Fibroblast of upper back skin (primary cell): ENCODE measurements around the gene LGR4.
A peak's percentile ranks its signal among the peaks of the same experiment; 100 is the strongest.

Experiments
- DNase-seq: peaks from one replicate; pipeline ENCODE4 v3.0.0-alpha.2; 2013

The LGR4 gene

GRCh38 chr11:27373392-27373791 lies 99.2 kb downstream of the LGR4 start:
- no peak for DNase-seq

DNA sequence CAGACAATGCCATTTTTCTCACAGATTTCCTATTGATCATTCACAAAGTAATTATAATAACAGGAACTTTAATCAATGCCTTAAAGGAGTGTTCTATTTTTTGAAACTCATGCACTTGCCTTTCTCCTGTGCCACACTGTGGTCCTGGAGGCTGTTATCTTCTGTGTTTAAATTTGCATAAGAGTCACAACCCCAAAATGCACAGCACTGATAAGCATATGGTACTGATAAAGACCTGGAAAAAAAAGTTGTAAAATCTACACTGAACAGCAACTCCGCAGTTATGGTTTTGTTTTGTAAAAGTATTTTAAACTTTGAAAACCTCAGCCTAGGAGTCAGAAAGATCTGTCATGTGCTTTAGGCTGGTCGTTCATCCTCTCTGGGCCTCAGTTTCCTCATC lies 100.4 kb downstream of the LGR4 start:
- no peak for DNase-seq

GRCh38 chr11:27371489-27371888 lies 101.1 kb downstream of the LGR4 start:
- DNase-seq = no peak

DNA sequence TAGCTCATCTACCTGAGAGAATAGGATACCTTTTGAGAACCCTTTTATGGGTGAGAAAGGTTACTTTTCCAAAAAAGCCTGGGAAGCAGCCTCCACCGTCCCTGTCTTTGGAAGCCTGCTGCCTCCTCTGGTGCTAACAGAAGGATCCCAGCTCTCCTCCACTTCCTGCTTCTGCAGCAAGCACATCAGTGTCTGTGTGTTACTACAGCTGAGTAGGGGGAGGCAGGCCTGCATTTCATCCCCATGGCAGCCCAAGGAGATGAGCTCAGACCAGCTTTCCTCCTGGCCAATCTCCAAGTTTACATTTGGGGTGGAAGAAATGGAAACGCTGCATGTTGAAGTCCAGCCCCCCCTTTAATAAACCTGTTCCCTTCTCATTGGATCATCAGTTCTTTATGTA lies 102.2 kb downstream of the LGR4 start:
- DNase-seq = peak; percentile 43

- DNase-seq = no peak
Measured at GRCh38 chr11:27367881-27368280, 104.7 kb downstream of the LGR4 start.

DNA sequence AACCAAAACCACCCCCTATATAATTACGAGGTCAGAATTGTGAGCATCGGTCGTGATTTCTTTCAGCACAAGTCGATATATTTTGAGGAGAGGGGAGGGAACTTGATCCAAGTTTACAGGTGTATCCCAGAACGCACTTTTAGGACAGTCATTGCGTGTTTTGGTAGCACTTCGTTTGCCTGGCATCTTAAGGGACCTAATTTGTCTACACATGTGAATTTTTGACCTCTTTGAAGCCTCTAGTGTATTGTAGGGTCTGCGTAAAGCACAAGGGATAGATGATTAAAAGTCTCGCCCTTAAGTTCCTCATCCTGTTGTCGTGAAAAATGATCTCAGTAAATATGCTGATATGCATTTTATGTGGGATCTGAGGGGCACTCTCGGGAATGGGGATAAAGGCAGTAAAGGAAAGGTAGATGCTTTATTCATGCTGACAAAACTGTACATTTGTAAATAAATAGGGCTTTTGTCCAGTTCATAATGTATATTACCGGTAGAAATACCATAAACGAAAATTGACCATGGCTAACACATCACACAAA lies 108.9 kb downstream of the LGR4 start:
- DNase-seq = no peak

DNA sequence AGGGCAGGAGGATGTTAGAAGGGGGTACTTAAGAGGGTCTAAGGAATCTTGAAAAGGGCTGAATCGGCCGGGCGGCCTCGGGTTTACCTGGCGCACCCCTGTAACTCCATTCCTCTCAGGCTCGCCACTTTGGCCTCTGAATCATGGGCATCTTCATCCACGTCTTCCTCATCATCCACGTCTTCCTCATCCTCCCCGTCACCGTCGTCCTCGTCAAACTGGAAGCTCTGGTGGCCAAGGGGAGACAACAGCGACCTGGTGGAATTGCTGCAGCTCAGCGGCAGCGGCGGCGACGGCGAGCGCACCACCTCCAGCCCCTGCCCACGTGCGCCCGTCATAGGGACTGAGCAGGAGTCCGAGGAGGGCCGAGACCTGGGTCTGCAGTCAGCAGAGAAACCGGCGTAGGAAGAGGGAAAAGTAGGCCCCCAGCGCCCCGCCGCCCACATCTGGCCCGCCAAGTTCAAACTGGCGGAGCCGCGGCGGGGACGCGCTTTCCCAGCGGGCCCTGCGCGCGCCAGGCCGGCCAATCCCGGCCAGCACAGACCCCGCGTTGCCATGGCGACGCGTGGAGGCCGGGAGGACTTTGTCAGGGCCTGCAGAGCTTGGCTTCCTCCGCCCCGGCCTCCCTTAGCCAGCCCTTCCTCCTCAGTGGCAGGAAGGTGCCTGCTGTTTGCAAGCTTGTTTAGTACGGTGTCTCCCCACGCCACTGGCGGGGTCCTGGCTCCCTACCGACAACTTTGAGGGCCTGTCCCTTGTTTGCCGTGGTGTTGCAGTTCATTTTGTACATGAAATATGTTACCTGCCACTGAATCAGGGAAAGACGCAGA lies 109.6 kb downstream of the LGR4 start, which contains the start of gene CCDC34:
Gene CCDC34 (minus strand): TSS at position 467 of the 827 bp plus-strand sequence. CDS start 21 bp downstream, at position 446.
- peak; percentile 94 for DNase-seq

DNA sequence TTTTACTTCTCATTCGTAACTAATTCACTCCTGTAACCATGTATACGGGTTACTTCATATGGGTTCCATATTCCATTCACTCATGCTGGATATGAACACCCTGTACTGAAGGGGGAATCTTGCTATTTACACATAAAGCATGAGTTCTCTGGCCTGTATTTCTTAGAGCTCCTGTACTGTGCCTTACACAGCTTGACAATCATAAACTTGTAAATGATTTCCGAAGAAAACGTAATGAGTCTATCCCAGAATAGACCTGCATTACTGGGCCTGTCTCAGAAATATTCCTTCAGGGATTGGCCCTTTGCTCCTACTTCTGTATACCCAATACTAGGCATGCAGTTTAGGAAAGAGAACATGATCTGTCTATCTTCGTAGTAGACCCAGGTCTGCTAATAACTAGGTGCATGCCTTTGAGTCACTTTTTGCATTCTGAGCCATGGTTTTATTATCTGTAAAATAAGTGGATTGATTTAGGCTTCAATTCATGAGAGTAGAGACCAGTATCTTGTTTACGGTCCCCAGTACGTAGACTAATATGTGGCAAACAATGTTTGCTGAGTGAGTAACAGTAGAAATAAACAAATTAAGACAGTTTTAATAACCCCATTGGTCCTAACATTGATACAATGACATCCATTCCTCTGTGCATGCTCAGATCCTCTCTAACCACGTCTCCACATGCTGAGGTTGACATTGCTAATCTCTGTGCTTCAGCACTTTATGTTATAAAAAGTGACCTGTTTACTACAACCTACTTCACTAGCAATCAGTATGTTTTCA lies 110.8 kb downstream of the LGR4 start:
- DNase-seq = no peak

- DNase-seq = no peak
Measured at GRCh38 chr11:27358296-27358695, 114.3 kb downstream of the LGR4 start.

- no peak for DNase-seq
Measured at GRCh38 chr11:27357250-27357649, 115.3 kb downstream of the LGR4 start.

DNA sequence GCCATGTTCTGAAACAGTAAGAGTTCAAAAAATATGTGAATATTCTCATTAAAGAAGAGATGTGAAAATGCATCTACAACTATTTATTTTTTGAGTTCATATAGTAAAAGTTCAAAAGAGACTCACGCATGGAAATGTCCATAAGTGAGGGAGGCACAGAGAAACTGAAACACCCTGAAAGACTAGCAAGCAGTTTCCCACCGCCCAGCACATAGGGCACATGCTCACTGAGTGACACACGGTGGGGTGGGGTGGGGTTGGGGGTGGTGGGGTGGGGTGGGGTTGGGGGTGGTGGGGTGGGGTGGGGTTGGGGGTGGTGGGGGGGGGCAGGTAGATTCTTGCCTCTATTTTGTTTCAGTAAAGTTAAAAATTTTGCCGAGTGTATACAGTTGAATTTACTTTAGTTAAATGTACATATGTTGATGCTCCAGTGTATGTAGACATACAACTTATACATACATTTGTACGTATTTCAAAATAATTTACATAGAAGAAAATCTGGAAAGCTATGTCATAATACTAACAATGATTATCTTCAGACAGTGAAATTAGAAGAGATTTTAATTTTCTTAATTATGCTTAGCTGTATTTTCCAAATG lies 115.9 kb downstream of the LGR4 start:
- DNase-seq = no peak

- no peak for DNase-seq
Measured at GRCh38 chr11:27355575-27356104, 117.0 kb downstream of the LGR4 start.

- no peak for DNase-seq
Measured at GRCh38 chr11:27354359-27354965, 118.1 kb downstream of the LGR4 start.

DNA sequence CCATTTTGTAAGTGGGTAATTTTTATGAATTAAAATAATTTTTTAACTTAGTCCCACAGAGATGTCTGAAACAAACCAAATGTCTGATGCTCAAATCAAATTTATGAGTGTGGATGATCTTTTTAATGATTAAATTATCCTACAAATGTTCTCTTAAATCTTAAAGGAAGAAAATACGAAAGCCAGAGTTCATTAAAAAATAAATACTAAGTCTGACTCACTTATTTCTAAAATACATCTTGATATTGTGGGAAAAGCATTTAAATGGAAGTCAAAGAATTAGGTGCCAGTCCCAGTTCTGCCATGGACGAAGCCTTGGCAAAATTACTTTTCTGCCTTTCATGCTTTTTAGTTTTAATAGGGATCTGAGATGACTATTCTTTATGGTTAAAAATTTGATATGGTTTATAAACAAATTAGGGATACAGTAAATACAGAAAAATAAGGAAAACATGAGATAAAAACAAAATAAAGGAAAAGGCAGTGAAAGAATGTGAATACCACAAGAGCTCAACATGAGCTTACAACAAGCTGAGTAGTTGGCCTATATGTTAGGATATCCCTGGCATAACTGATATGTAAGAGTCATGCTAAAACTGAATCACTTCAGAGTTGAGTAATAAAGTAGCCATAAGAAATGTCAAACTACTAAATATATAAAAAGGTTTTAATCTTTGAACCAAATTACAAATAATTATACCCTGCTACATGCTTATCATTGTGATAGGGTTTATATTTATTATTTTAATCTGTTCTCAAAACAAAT lies 118.8 kb downstream of the LGR4 start:
- DNase-seq = peak; percentile 57

GRCh38 chr11:27352781-27353180 lies 119.8 kb downstream of the LGR4 start:
- DNase-seq = no peak

DNA sequence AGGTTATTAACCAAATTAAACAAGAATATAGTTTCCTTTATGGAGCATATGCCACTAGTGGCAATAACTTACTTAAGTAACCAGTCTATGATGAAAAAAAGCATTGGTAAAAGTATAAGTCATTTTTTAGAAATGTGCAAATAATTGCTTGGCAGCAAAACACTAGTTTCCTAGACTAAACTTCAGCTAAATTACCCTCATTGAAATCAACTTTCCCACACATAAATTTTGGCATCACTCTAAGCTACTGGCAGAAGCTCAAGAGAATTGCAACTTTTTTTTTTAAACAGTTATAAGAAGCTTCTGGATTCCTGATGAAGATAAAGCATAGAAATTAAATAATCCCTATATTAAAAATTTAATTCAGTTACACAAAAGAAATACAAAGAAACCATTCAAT lies 122.1 kb downstream of the LGR4 start:
- DNase-seq = peak; percentile 64

GRCh38 chr11:27349919-27350318 lies 122.7 kb downstream of the LGR4 start:
- DNase-seq = no peak

GRCh38 chr11:27348340-27348873 lies 124.2 kb downstream of the LGR4 start:
- peak; percentile 30 for DNase-seq

GRCh38 chr11:27347359-27348339 lies 124.9 kb downstream of the LGR4 start:
- DNase-seq = no peak

DNA sequence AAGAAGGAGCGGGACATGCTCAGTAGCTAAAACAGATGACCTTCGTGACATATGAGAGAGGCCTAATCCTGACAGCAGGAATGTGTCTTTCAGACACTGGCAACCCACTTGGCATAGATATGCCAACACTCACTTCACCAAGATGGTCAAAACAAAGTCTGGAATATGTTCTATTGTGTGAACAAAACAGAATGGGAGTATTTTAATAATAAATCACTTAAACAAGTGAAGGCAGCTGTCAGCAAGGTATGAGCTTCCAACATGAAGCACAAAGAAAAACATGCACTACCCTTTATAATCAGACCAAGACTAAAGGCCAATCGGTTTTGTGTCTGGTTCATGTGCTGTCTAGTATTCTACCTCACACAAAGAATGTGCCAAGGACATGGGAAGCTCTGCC lies 132.6 kb downstream of the LGR4 start:
- DNase-seq = no peak
